Activated CD4-positive, alpha-beta T cell treated with anti-CD3 and anti-CD28 coated beads, Interleukin-2, amount 10 ng/mL, durations not matched to agents 7 days and 5 days (primary cell): ENCODE data around the gene MIEF1. TPM values are rescaled to one million over a fixed set of nuclear protein-coding genes. Genes with fewer than 3 reads are reported as not detected.

ENCODE experiments used
- CTCF ChIA-PET: fragments of 350-600 bp; sonication (Branson Sonifier 250); formaldehyde crosslinking; loops from one replicate; lab custom pipeline; 2021; ENCODE audit warnings: antibody characterized with exemption; lab: Charles Lee
- POLR2A ChIA-PET: fragments of 350-600 bp; sonication (Branson Sonifier 250); formaldehyde crosslinking; loops from one replicate; lab custom pipeline; 2021; ENCODE audit warnings: antibody characterized with exemption; lab: Charles Lee
- DNase-seq: peaks from one replicate; pipeline ENCODE4 v3.0.0-alpha.2; 2020
- H3K27ac Mint-ChIP-seq: one replicate; pipeline ENCODE4 v1.8.0; 2021; ENCODE audit warnings: mild to moderate bottlenecking, moderate library complexity, mixed read lengths
- H3K27me3 Mint-ChIP-seq: one replicate; pipeline ENCODE4 v1.8.0; 2021; ENCODE audit warnings: mixed read lengths
- H3K36me3 Mint-ChIP-seq: one replicate; pipeline ENCODE4 v1.8.0; 2021; ENCODE audit warnings: low read depth, mixed read lengths
- H3K4me1 Mint-ChIP-seq: one replicate; pipeline ENCODE4 v1.8.0; 2021; ENCODE audit warnings: mixed read lengths
- H3K4me3 Mint-ChIP-seq: one replicate; pipeline ENCODE4 v1.8.0; 2021; ENCODE audit warnings: mild to moderate bottlenecking, moderate library complexity, mixed read lengths
- H3K9me3 Mint-ChIP-seq: one replicate; pipeline ENCODE4 v1.8.0; 2021; ENCODE audit warnings: mixed read lengths
- total RNA-seq, 2 experiments: library from RNA; stranded (reverse); gene quantifications; one replicate each; pipeline ENCODE4 v1.2.3, GENCODE V29; 2021

MIEF1 gene
- total RNA-seq, 2 experiments from 2014 or later = 34.8 to 40.0 TPM

- no peaks in the 10 kb centered on the region for H3K27me3 Mint-ChIP-seq
- H3K9me3 Mint-ChIP-seq = no peaks in the 10 kb centered on the region
- peaks cover 63% of the 10 kb centered on the region for H3K36me3 Mint-ChIP-seq
- DNase-seq = no peak
- H3K4me3 Mint-ChIP-seq = no peak overlapping the region
- ChIA-PET CTCF (interaction anchor here (0.5 to 2.2 kb wide), 3 partner anchors 17 to 633 kb away, joined by 3 to 5 read pairs (median 4); no protein-coding TSS in a partner anchor), POLR2A (interaction anchor here (1.8 kb wide), 1 partner anchor 8 kb away, joined by 5 read pairs; the partner anchor contains the start of gene ATF4)
- H3K4me1 Mint-ChIP-seq = peaks cover 32% of the 10 kb centered on the region
- H3K27ac Mint-ChIP-seq = no peak overlapping the region
Measured at GRCh38 chr22:39512026-39512425, 9.9 kb downstream of the MIEF1 start.

GRCh38 chr22:39513791-39514190 lies 11.7 kb downstream of the MIEF1 start:
- H3K4me1 Mint-ChIP-seq = peaks cover 34% of the 10 kb centered on the region
- no peak overlapping the region for H3K27ac Mint-ChIP-seq
- peaks cover 63% of the 10 kb centered on the region for H3K36me3 Mint-ChIP-seq
- no peak overlapping the region for H3K4me3 Mint-ChIP-seq
- no peaks in the 10 kb centered on the region for H3K9me3 Mint-ChIP-seq
- ChIA-PET CTCF (interaction anchor here (0.9 to 5.5 kb wide), 8 partner anchors 10 to 176 kb away, joined by 3 to 54 read pairs (median 4); partner anchors contain the start of gene RPS19BP1), POLR2A (no interaction called here)
- no peaks in the 10 kb centered on the region for H3K27me3 Mint-ChIP-seq
- DNase-seq = no peak

GRCh38 chr22:39514373-39514973 lies 12.4 kb downstream of the MIEF1 start:
- peak; percentile 65 for DNase-seq
- peaks cover 40% of the 10 kb centered on the region for H3K4me1 Mint-ChIP-seq

GRCh38 chr22:39515266-39516050 lies 13.4 kb downstream of the MIEF1 start:
- Mint-ChIP-seq H3K9me3 (no peaks in the 10 kb centered on the region), H3K4me1 (peaks cover 39% of the 10 kb centered on the region), H3K4me3 (no peak overlapping the region), H3K27me3 (peaks cover 1% of the 10 kb centered on the region), H3K36me3 (peaks cover 56% of the 10 kb centered on the region), H3K27ac (peak overlapping the region; percentile 58)
- ChIA-PET POLR2A (interaction anchor here (0.7 kb wide), 1 partner anchor 9 kb away, joined by 3 read pairs; no protein-coding TSS in a partner anchor), CTCF (interaction anchor here (0.9 to 5.5 kb wide), 11 partner anchors 7 to 529 kb away, joined by 3 to 54 read pairs (median 5); partner anchors contain the start of genes MIEF1, RPL3 and RPS19BP1)
- no peak for DNase-seq

More at GRCh38 chr22:39514373-39514973, 12.4 kb downstream of the MIEF1 start:
- H3K9me3 Mint-ChIP-seq = no peaks in the 10 kb centered on the region
- H3K27me3 Mint-ChIP-seq = no peaks in the 10 kb centered on the region
- ChIA-PET POLR2A (interaction anchor here (0.7 kb wide), 1 partner anchor 10 kb away, joined by 3 read pairs; no protein-coding TSS in a partner anchor), CTCF (interaction anchor here (0.9 to 5.5 kb wide), 12 partner anchors 8 to 195 kb away, joined by 3 to 54 read pairs (median 4); partner anchors contain the start of genes MIEF1, RPL3 and RPS19BP1)
- H3K36me3 Mint-ChIP-seq = peaks cover 58% of the 10 kb centered on the region
- no peak overlapping the region for H3K27ac Mint-ChIP-seq
- no peak overlapping the region for H3K4me3 Mint-ChIP-seq

- Mint-ChIP-seq H3K27ac (no peak overlapping the region), H3K4me3 (no peak overlapping the region), H3K9me3 (no peaks in the 10 kb centered on the region), H3K4me1 (peaks cover 50% of the 10 kb centered on the region), H3K36me3 (peaks cover 65% of the 10 kb centered on the region), H3K27me3 (peaks cover 1% of the 10 kb centered on the region)
- ChIA-PET POLR2A (no interaction called here), CTCF (interaction anchor here (0.9 to 5.5 kb wide), 7 partner anchors 12 to 200 kb away, joined by 3 to 54 read pairs (median 4); partner anchors contain the start of genes MIEF1 and RPS19BP1)
- DNase-seq = no peak
Measured at GRCh38 chr22:39517470-39517869, 15.4 kb downstream of the MIEF1 start.

GRCh38 chr22:39518144-39518786 lies 16.2 kb downstream of the MIEF1 start:
- Mint-ChIP-seq H3K27me3 (peaks cover 1% of the 10 kb centered on the region), H3K4me3 (peak overlapping the region; percentile 86), H3K27ac (peak overlapping the region; percentile 97), H3K36me3 (peaks cover 69% of the 10 kb centered on the region), H3K4me1 (peaks cover 58% of the 10 kb centered on the region), H3K9me3 (no peaks in the 10 kb centered on the region)
- CTCF ChIA-PET = interaction anchor here (0.9 to 5.5 kb wide), 7 partner anchors 12 to 201 kb away, joined by 3 to 54 read pairs (median 4); partner anchors contain the start of genes MIEF1 and RPS19BP1
- POLR2A ChIA-PET = interaction anchor here (0.6 kb wide), 1 partner anchor 767 kb away, joined by 4 read pairs; no protein-coding TSS in a partner anchor
- DNase-seq = no peak

GRCh38 chr22:39518996-39519680 lies 17.0 kb downstream of the MIEF1 start:
- peaks cover 60% of the 10 kb centered on the region for H3K4me1 Mint-ChIP-seq
- CTCF ChIA-PET = interaction anchor here (1.0 to 5.5 kb wide), 6 partner anchors 11 to 355 kb away, joined by 4 to 54 read pairs (median 4); partner anchors contain the start of gene RPS19BP1
- POLR2A ChIA-PET = interaction anchor here (0.5 to 1.0 kb wide), 12 partner anchors 8 to 862 kb away, joined by 3 to 16 read pairs (median 4); partner anchors contain the start of genes MIEF1, RPL3 and TAB1
- H3K4me3 Mint-ChIP-seq = peak overlapping the region; percentile 86
- H3K36me3 Mint-ChIP-seq = peaks cover 66% of the 10 kb centered on the region
- no peaks in the 10 kb centered on the region for H3K9me3 Mint-ChIP-seq
- peaks cover 1% of the 10 kb centered on the region for H3K27me3 Mint-ChIP-seq
- DNase-seq = no peak
- H3K27ac Mint-ChIP-seq = peak overlapping the region; percentile 97

GRCh38 chr22:39519681-39520225 lies 17.7 kb downstream of the MIEF1 start:
- ChIA-PET POLR2A (interaction anchor here (0.6 to 1.0 kb wide), 12 partner anchors 9 to 863 kb away, joined by 3 to 16 read pairs (median 4); partner anchors contain the start of genes MIEF1, RPL3 and TAB1), CTCF (interaction anchor here (0.6 to 1.8 kb wide), 8 partner anchors 10 to 356 kb away, joined by 3 to 29 read pairs (median 4); a partner anchor contains a TSS)
- peaks cover 65% of the 10 kb centered on the region for H3K36me3 Mint-ChIP-seq
- H3K27me3 Mint-ChIP-seq = peaks cover 1% of the 10 kb centered on the region
- peak overlapping the region; percentile 86 for H3K4me3 Mint-ChIP-seq
- peak overlapping the region; percentile 97 for H3K27ac Mint-ChIP-seq
- DNase-seq = peak; percentile 98
- peaks cover 61% of the 10 kb centered on the region for H3K4me1 Mint-ChIP-seq
- no peaks in the 10 kb centered on the region for H3K9me3 Mint-ChIP-seq

GRCh38 chr22:39520226-39521105 lies 18.4 kb downstream of the MIEF1 start, which contains the start of gene ATF4:
TSS of gene ATF4 (plus strand) at chr22:39520562. CDS start at chr22:39521446, 884 bp downstream.
- ChIA-PET CTCF (interaction anchor here (0.6 to 1.8 kb wide), 8 partner anchors 10 to 357 kb away, joined by 3 to 29 read pairs (median 4); a partner anchor contains a TSS), POLR2A (interaction anchor here (0.5 to 1.0 kb wide), 11 partner anchors 9 to 863 kb away, joined by 3 to 16 read pairs (median 5); partner anchors contain the start of genes MIEF1, RPL3 and TAB1)
- H3K4me3 Mint-ChIP-seq = peak within 1 kb of the TSS; percentile 86
- peaks cover 65% of the 10 kb centered on the region for H3K36me3 Mint-ChIP-seq
- H3K27ac Mint-ChIP-seq = peak within 1 kb of the TSS; percentile 97
- no peaks in the 10 kb centered on the region for H3K9me3 Mint-ChIP-seq
- DNase-seq = peak; percentile 88
- H3K27me3 Mint-ChIP-seq = peaks cover 1% of the 10 kb centered on the region
- H3K4me1 Mint-ChIP-seq = peaks cover 64% of the 10 kb centered on the region
